DOHH2 (cell line): ENCODE measurements around the gene DMC1.

Experiments
- H3F3A ChIP-seq: fragments of 200-600 bp; sonication (generic), shearing (Covaris generic); 2 replicates; pipeline ENCODE4 v1.6.0; 2016; ENCODE audit warnings: antibody characterized with exemption, mild to moderate bottlenecking; ENCODE audit not compliant: control insufficient read depth, insufficient read depth
- H3K27ac ChIP-seq: fragments of 200-600 bp; sonication (generic); 2 replicates; pipeline ENCODE4 v1.5.1; 2014; ENCODE audit warnings: low read depth, mild to moderate bottlenecking, low read length, moderate library complexity
- H3K27me3 ChIP-seq: fragments of 200-600 bp; sonication (generic); 2 replicates; pipeline ENCODE4 v1.6.1; 2014; ENCODE audit warnings: mild to moderate bottlenecking, low read length, mixed read lengths; ENCODE audit not compliant: control insufficient read depth
- H3K36me3 ChIP-seq: fragments of 200-600 bp; sonication (generic); 2 replicates; pipeline ENCODE4 v1.6.1; 2014; ENCODE audit warnings: mild to moderate bottlenecking, low read length, moderate library complexity, mixed read lengths; ENCODE audit not compliant: control insufficient read depth
- H3K4me1 ChIP-seq: fragments of 200-600 bp; sonication (generic); 2 replicates; pipeline ENCODE4 v1.6.1; 2014; ENCODE audit warnings: mild to moderate bottlenecking, low read length, mixed read lengths; ENCODE audit not compliant: control insufficient read depth
- H3K4me2 ChIP-seq: fragments of 200-600 bp; sonication (generic); 2 replicates; pipeline ENCODE4 v1.6.0; 2014; ENCODE audit warnings: mild to moderate bottlenecking, low read length, moderate library complexity
- H3K4me3 ChIP-seq: fragments of 200-600 bp; sonication (generic); 2 replicates; pipeline ENCODE4 v1.5.1; 2014; ENCODE audit warnings: mild to moderate bottlenecking, low read length, mixed read lengths
- H3K79me2 ChIP-seq: fragments of 200-600 bp; sonication (generic); 2 replicates; pipeline ENCODE4 v1.6.1; 2014; ENCODE audit warnings: mild to moderate bottlenecking, low read length, mixed read lengths; ENCODE audit not compliant: control insufficient read depth
- H3K9me2 ChIP-seq: fragments of 200-600 bp; sonication (generic); replicated peaks from 2 replicates; pipeline ENCODE4 v1.6.1; 2014; ENCODE audit warnings: mild to moderate bottlenecking, low read length, mixed read lengths; ENCODE audit not compliant: control insufficient read depth
- H3K9me3 ChIP-seq: fragments of 200-600 bp; sonication (generic); 2 replicates; pipeline ENCODE4 v1.6.1; 2014; ENCODE audit warnings: antibody characterized with exemption, low read length, mixed read lengths; ENCODE audit not compliant: control insufficient read depth, insufficient read depth
- H4K20me1 ChIP-seq: fragments of 200-600 bp; sonication (generic); 2 replicates; pipeline ENCODE4 v1.6.0; 2014; ENCODE audit warnings: low read depth, mild to moderate bottlenecking, antibody characterized with exemption, low read length, moderate library complexity; ENCODE audit not compliant: control insufficient read depth, insufficient read depth
- EZH2phosphoT487 ChIP-seq: fragments of 200-600 bp; sonication (generic); IDR thresholded peaks from 2 replicates; pipeline ENCODE4 v1.6.1; 2017; ENCODE audit warnings: borderline replicate concordance, mild to moderate bottlenecking, antibody characterized with exemption, low read length, moderate library complexity, mixed read lengths
- TF ChIP-seq, protein P1 (sequence below): fragments of 200-600 bp; sonication (generic); IDR thresholded peaks from one replicate; pipeline ENCODE4 v1.5.1; 2014; ENCODE audit warnings: antibody characterized with exemption, mild to moderate bottlenecking, low read depth, low read length; ENCODE audit not compliant: poor library complexity, severe bottlenecking

Gene DMC1

DNA sequence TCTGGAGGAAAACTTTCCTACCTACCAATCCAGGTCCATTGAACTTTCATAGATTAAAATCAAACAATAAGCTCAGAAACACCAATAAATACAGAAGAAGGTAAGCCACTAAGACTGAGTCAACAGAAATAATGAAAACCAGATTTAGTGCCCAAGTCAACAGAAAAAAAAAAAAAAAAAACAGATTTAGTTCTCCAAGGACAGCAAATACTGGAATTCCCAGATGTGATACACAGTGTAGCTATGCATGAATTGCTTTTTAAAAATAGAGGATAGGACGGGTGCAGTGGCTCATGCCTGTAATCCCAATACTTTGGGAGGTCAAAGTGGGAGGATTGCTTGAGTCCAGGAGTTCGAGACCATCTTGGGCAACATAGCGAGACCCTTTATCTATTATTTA lies 15.7 kb downstream of the DMC1 start:
- Histone ChIP-seq H3K27me3 (no peaks in the 10 kb centered on the region), H3K4me1 (peaks cover 12% of the 10 kb centered on the region), H3K9me3 (no peaks in the 10 kb centered on the region), H4K20me1 (no peaks in the 10 kb centered on the region), H3K4me2 (no peak overlapping the region), H3K4me3 (no peak overlapping the region), H3K36me3 (peaks cover 16% of the 10 kb centered on the region), H3F3A (peaks cover 2% of the 10 kb centered on the region; the same call in 1 of the 2 replicates), H3K9me2 (no peaks in the 10 kb centered on the region), H3K27ac (no peak overlapping the region), H3K79me2 (no peaks in the 10 kb centered on the region)
- TF ChIP-seq EZH2phosphoT487 = no peak
- TF ChIP-seq, protein P1, sequence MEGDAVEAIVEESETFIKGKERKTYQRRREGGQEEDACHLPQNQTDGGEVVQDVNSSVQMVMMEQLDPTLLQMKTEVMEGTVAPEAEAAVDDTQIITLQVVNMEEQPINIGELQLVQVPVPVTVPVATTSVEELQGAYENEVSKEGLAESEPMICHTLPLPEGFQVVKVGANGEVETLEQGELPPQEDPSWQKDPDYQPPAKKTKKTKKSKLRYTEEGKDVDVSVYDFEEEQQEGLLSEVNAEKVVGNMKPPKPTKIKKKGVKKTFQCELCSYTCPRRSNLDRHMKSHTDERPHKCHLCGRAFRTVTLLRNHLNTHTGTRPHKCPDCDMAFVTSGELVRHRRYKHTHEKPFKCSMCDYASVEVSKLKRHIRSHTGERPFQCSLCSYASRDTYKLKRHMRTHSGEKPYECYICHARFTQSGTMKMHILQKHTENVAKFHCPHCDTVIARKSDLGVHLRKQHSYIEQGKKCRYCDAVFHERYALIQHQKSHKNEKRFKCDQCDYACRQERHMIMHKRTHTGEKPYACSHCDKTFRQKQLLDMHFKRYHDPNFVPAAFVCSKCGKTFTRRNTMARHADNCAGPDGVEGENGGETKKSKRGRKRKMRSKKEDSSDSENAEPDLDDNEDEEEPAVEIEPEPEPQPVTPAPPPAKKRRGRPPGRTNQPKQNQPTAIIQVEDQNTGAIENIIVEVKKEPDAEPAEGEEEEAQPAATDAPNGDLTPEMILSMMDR = no peak

DNA sequence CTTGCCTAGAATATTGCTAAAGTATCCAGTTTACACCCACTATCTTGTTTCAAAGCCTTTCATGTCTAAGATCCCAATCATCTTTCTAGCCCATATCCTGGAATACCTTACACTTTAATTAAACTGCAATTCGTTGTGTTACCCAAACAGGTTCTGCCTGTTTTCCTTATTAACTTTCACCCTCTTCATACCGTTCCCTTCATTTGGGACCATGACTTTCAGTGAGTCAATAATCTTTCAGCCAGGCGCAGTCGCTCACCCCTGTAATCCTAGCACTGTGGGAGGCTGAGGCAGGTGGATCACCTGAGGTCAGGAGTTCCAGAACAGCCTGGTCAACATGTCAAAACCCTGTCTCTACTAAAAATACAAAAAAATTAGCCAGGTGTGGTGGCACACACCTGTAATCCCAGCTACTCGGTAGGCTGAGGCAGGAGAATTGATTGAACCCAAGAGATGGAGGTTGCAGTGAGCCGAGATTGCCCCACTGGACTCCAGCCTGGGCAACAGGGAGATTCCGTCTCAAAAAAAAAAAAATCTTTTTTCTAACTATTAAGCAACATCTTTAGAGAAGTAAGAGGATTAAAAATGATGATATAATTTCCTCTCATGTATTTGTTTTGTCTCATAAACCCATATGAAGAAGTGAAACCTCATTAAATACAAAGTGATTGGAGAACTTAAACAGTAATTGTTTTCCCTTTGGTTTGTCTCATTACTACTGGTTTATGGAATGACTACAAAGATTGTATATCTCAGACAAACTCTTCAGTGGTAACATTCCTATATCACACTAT lies 20.7 kb downstream of the DMC1 start:
- H3K27me3 ChIP-seq = no peaks in the 10 kb centered on the region
- H3F3A ChIP-seq = 0 out of 2 replicates have a peak, but pooled peaks cover 2% of the 10 kb centered on the region
- peak overlapping the region; percentile 1 for H3K4me2 ChIP-seq
- H4K20me1 ChIP-seq = no peaks in the 10 kb centered on the region
- no peaks in the 10 kb centered on the region for H3K9me2 ChIP-seq
- H3K9me3 ChIP-seq = peaks cover 2% of the 10 kb centered on the region; the same call in 1 of the 2 replicates
- peak overlapping the region; percentile 2 for H3K27ac ChIP-seq
- H3K4me1 ChIP-seq = peaks cover 22% of the 10 kb centered on the region
- H3K4me3 ChIP-seq = no peak overlapping the region
- TF ChIP-seq, protein P1 = no peak
- no peak for TF ChIP-seq EZH2phosphoT487
- peaks cover 25% of the 10 kb centered on the region for H3K36me3 ChIP-seq
- H3K79me2 ChIP-seq = no peaks in the 10 kb centered on the region

DNA sequence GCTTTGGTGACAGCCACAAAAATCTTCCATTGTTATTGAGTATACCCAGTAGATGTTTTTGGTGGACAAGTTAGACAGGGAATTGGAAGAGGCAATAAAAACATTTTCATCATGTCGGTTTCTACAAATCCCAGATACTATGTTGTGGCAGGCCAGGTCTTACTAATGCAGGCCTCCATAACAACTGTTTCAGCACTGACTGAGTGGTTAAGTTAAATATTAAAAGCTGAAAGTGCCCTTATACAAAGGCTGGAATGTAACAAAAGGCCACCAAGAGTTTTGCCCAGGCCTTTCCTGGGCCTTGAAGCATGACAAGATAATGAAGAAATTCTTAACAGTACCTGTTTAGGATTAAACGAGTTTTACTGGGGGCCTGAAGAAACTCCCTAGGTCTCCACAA lies 29.3 kb downstream of the DMC1 start:
- H3K27me3 ChIP-seq = no peaks in the 10 kb centered on the region
- no peak overlapping the region for H3K27ac ChIP-seq
- H3K4me1 ChIP-seq = no peaks in the 10 kb centered on the region
- H3F3A ChIP-seq = no peaks in the 10 kb centered on the region
- H3K9me3 ChIP-seq = peaks cover 15% of the 10 kb centered on the region; the same call in 1 of the 2 replicates
- no peak for TF ChIP-seq EZH2phosphoT487
- TF ChIP-seq, protein P1 = no peak
- H3K4me2 ChIP-seq = no peak overlapping the region
- peaks cover 16% of the 10 kb centered on the region for H3K36me3 ChIP-seq
- no peaks in the 10 kb centered on the region for H3K9me2 ChIP-seq
- H3K79me2 ChIP-seq = no peaks in the 10 kb centered on the region
- no peak overlapping the region for H3K4me3 ChIP-seq
- H4K20me1 ChIP-seq = no peaks in the 10 kb centered on the region
